Chondrocyte (in vitro differentiated cells): ENCODE data around the gene PRUNE2. TPM values are rescaled to one million over a fixed set of nuclear protein-coding genes. Genes with fewer than 3 reads are reported as not detected.
"Not testable (repeated sequence)": the region's sequence is repeated elsewhere in the genome, so short reads cannot be mapped to it uniquely, and the experiment has no call there.

Source experiments
- DNase-seq: peaks from one replicate; pipeline ENCODE4 v3.0.0; 2021; ENCODE audit warnings: mixed read lengths, low spot score
- H3K27ac Mint-ChIP-seq: one replicate; pipeline ENCODE4 v1.8.0; 2021; ENCODE audit warnings: mild to moderate bottlenecking, moderate library complexity, mixed read lengths; ENCODE audit not compliant: unreplicated experiment
- H3K27me3 Mint-ChIP-seq: 2 replicates; pipeline ENCODE4 v1.8.0; 2021; ENCODE audit warnings: low read depth, mixed read lengths
- H3K36me3 Mint-ChIP-seq: 2 replicates; pipeline ENCODE4 v1.8.0; 2021; ENCODE audit warnings: low read depth, mixed read lengths
- H3K4me1 Mint-ChIP-seq: 2 replicates; pipeline ENCODE4 v1.8.0; 2021; ENCODE audit warnings: low read depth, mild to moderate bottlenecking, mixed read lengths
- H3K4me3 Mint-ChIP-seq: one replicate; pipeline ENCODE4 v1.8.0; 2021; ENCODE audit warnings: mild to moderate bottlenecking, moderate library complexity, mixed read lengths; ENCODE audit not compliant: unreplicated experiment
- H3K9me3 Mint-ChIP-seq: 2 replicates; pipeline ENCODE4 v1.8.0; 2021; ENCODE audit warnings: low read depth, mixed read lengths
- total RNA-seq: library from RNA; stranded (reverse); gene quantifications from 3 replicates; pipeline ENCODE4 v1.2.1, GENCODE V29; 2021
- TF ChIP-seq, protein P1 (sequence below): fragments of 200-600 bp; sonication (generic); IDR thresholded peaks from 2 replicates; pipeline ENCODE4 v1.5.0; 2021; ENCODE audit warnings: antibody characterized with exemption, mild to moderate bottlenecking, moderate library complexity

The PRUNE2 gene
- total RNA-seq, 1 donor from 2014 or later = 10.5 TPM

DNA sequence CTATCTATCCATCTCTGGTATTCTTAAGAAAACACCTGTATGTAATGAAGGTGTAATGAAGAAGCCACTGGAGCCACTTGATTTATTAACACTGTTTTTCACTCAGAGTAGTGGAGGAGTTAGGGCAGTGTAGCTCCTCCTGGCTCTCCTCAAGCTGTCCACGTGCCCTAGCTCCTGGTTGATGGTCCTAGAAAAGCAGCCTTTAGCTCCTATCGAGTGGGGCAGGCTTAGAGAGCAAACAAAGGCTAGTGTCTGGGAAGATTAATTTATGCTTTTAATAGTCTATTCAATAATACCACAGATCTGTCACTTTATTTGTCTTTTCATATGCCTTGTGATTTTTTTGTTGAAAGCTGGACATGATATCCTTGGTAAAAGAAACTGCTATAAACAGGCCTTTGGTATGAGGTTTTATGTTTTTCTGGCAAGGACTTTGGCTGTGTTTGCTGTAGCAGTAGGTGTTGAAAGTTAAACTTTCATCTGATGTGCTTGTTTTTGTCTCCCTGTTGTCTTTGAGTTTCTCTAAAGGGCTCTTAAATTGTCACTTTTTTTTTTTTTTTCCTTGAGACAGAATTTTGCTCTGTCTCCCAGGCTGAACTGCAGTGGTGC, 305.8 kb downstream of the PRUNE2 start:
- no peak for DNase-seq
- no peak overlapping the region for H3K4me3 Mint-ChIP-seq
- peaks cover 6% of the 10 kb centered on the region for H3K4me1 Mint-ChIP-seq
- no peaks in the 10 kb centered on the region for H3K9me3 Mint-ChIP-seq
- H3K27me3 Mint-ChIP-seq = peaks cover 1% of the 10 kb centered on the region
- no peaks in the 10 kb centered on the region for H3K36me3 Mint-ChIP-seq
- H3K27ac Mint-ChIP-seq = no peak overlapping the region
- TF ChIP-seq, protein P1, sequence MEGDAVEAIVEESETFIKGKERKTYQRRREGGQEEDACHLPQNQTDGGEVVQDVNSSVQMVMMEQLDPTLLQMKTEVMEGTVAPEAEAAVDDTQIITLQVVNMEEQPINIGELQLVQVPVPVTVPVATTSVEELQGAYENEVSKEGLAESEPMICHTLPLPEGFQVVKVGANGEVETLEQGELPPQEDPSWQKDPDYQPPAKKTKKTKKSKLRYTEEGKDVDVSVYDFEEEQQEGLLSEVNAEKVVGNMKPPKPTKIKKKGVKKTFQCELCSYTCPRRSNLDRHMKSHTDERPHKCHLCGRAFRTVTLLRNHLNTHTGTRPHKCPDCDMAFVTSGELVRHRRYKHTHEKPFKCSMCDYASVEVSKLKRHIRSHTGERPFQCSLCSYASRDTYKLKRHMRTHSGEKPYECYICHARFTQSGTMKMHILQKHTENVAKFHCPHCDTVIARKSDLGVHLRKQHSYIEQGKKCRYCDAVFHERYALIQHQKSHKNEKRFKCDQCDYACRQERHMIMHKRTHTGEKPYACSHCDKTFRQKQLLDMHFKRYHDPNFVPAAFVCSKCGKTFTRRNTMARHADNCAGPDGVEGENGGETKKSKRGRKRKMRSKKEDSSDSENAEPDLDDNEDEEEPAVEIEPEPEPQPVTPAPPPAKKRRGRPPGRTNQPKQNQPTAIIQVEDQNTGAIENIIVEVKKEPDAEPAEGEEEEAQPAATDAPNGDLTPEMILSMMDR = no peak

DNA sequence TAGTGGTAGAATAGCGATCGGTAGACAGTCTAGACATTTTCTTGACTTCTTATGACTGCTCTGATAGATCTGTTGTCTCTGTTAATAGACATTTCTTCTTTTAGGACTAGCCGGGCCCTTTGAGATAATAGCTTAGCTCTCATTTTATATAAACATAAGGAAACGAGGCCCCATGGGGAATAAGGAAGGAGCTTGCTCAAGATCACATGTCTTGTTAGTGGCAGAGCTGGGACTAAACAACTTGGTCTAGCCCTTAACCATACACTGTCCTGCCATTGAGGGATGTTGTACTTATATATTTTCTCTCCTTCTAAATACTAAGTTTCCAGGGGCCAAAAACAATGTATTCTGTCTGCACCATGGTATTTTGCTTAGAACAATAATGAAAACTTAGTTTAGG, 306.9 kb downstream of the PRUNE2 start:
- peaks cover 6% of the 10 kb centered on the region for H3K4me1 Mint-ChIP-seq

DNA sequence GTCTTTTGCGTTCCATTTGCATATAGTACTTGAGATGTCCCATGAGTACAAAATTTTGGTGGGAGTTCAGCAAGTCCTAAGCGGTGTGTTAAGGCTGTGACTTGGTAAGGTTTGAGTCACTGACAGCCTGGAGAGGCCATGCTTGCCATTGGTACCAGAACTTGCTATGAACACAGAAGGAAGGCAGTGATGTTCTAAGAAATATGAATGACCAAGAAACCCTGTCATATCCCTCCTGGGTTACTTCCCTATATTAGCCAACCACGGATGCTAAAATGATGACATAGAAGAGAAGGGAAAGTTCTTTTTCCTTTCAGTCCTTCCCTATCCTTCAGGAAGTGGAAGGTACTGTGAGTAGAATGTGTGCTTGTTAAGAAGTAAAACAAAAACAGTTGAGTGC, 310.3 kb downstream of the PRUNE2 start:
- peaks cover 18% of the 10 kb centered on the region for H3K4me1 Mint-ChIP-seq
- no peak for DNase-seq
- H3K27me3 Mint-ChIP-seq = peaks cover 3% of the 10 kb centered on the region
- no peak overlapping the region for H3K27ac Mint-ChIP-seq
- H3K9me3 Mint-ChIP-seq = no peaks in the 10 kb centered on the region
- no peak overlapping the region for H3K4me3 Mint-ChIP-seq
- TF ChIP-seq, protein P1 = no peak
- H3K36me3 Mint-ChIP-seq = no peaks in the 10 kb centered on the region

More for the DNA sequence above, 306.9 kb downstream of the PRUNE2 start:
- DNase-seq = no peak
- Mint-ChIP-seq H3K36me3 (no peaks in the 10 kb centered on the region), H3K27ac (no peak overlapping the region), H3K4me3 (no peak overlapping the region), H3K27me3 (peaks cover 3% of the 10 kb centered on the region), H3K9me3 (no peaks in the 10 kb centered on the region)
- TF ChIP-seq, protein P1 = no peak

DNA sequence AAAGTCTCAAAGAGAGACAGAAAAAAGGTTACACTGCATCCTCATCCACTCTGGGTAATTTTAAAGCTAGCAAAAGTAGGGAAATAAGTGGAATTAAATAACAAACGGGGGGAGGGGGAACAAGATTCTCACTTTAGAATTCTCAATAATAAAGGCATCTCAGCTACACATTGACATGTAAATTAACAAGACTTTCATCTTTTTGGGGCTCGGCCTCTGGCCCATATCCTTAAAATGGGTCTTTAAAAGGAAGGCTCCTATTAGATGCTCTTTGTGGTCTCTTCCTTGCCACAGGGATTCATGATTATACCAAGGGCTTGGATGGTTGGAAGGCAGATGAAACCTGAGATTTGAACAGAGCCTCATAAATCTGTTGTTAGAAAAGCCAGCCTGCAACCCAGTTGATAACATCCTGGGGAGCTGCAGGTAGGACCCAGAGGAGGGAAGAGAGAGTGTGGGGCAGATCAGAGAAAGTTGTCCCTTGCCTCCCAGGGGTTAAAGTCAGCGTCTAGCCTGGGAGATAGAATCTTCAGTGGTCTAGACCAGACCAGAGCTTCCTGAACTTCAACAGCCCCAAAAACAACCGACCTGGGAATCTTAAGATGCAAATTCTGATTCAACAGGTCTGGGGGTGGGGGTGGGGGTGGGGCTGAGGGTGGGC, 311.0 kb downstream of the PRUNE2 start:
- no peak overlapping the region for H3K4me3 Mint-ChIP-seq
- TF ChIP-seq, protein P1 = no peak
- no peak for DNase-seq
- H3K4me1 Mint-ChIP-seq = peaks cover 12% of the 10 kb centered on the region
- H3K27ac Mint-ChIP-seq = no peak overlapping the region
- no peaks in the 10 kb centered on the region for H3K9me3 Mint-ChIP-seq
- peaks cover 3% of the 10 kb centered on the region for H3K27me3 Mint-ChIP-seq
- no peaks in the 10 kb centered on the region for H3K36me3 Mint-ChIP-seq

DNA sequence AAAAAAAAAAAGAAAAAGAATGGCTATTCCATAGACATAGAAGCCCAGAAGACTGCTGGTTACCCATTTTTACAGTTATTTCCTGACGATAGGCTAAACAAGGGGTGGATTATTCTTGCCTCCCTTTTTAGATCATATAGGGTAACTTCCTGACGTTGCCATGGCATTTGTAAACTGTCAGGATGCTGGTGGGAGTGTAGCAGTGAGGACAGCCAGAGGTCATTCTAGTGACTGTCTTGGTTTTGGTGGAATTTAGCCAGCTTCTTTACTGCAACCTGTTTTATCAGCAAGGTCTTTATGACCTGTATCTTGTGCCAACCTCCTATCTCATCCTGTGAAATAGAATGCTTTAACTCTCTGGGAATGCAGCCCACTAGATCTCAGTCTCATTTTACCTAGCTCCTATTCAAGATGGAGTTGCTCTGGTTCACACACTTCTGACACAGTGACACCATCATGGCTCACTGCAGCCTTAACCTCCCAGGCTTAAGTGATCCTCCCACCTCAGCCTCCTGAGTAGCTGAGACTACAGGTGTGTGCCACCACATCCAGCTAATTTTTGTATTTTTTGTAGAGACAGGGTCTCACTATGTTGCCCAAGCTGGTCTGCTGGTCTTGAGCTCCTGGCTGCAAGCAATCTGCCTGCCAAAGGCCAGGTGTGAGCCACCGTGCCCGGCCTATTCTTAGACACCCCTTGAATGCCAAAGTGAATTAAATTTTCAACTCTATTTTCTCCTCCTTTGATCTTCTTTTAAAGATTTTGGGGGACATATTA, 311.8 kb downstream of the PRUNE2 start:
- DNase-seq, H3K36me3 Mint-ChIP-seq, H3K27ac Mint-ChIP-seq, H3K27me3 Mint-ChIP-seq, H3K4me3 Mint-ChIP-seq, H3K9me3 Mint-ChIP-seq: not testable (repeated sequence)
- H3K4me1 Mint-ChIP-seq = peaks cover 12% of the 10 kb centered on the region
